Lower lobe of right lung (tissue), 2 donors: ENCODE measurements around the gene USP7. TPM values are rescaled to one million over a fixed set of nuclear protein-coding genes. Genes with fewer than 3 reads are reported as not detected.

Experiments used
- ATAC-seq, 2 donors: fragments of 200-7000 bp; cut with Tn5 transposase; one replicate each; pipeline ENCODE4 v1.9.1; 2020 to 2022; ENCODE audit warnings: mild to moderate bottlenecking in 2 of 2, moderate library complexity in 2 of 2
- DNase-seq: peaks from one replicate; pipeline ENCODE4 v3.0.0-alpha.2; 2020
- H3K27ac ChIP-seq: fragments of 200-600 bp; one replicate; pipeline ENCODE4 v1.8.0; 2022
- H3K27me3 ChIP-seq: fragments of 200-600 bp; one replicate; pipeline ENCODE4 v1.8.0; 2022; ENCODE audit warnings: low read depth
- H3K36me3 ChIP-seq: fragments of 200-600 bp; one replicate; pipeline ENCODE4 v1.8.0; 2022; ENCODE audit warnings: mild to moderate bottlenecking
- H3K4me1 ChIP-seq: fragments of 200-600 bp; one replicate; pipeline ENCODE4 v1.8.0; 2022
- H3K4me3 ChIP-seq: fragments of 200-600 bp; one replicate; pipeline ENCODE4 v1.8.0; 2022; ENCODE audit warnings: mild to moderate bottlenecking
- H3K9me3 ChIP-seq: fragments of 200-600 bp; one replicate; pipeline ENCODE4 v1.8.0; 2022
- CTCF ChIP-seq: fragments of 200-600 bp; IDR thresholded peaks from one replicate; pipeline ENCODE4 v1.8.0; 2022; ENCODE audit warnings: antibody characterized with exemption, mild to moderate bottlenecking
- intact Hi-C: fragments of 100-400 bp; cut with DNase I; formaldehyde crosslinking; loops from one replicate; pipeline ENCODE4 v1.11.0; 2022
- total RNA-seq: library from RNA; stranded (reverse); fragmentation: NEBNext Ultra II Directional; extraction: Animal tissue kit (Norgen Biotek cat#: 25700); gene quantifications from one replicate; pipeline ENCODE4 v1.2.1, GENCODE V29; 2021
- donor health status: DM: no; HTN: yes; CAD: no; lungs with severe emphysema.

USP7 gene
- total RNA-seq, 1 donor from 2014 or later, result 87.5 TPM

- Histone ChIP-seq H3K4me1 (peaks cover 78% of the 10 kb centered on the region), H3K4me3 (peak overlapping the region; percentile 67), H3K27me3 (no peaks in the 10 kb centered on the region), H3K27ac (peak overlapping the region; percentile 87), H3K9me3 (no peaks in the 10 kb centered on the region), H3K36me3 (peaks cover 7% of the 10 kb centered on the region)
- DNase-seq, result no peak
- ATAC-seq, result no peak
- intact Hi-C loops, result no loop called here
- TF ChIP-seq CTCF, result no peak
These were observed 97.4 kb downstream of the USP7 start for GRCh38 chr16:8866118-8866883.

GRCh38 chr16:8865145-8865882 lies 98.4 kb downstream of the USP7 start:
- TF ChIP-seq CTCF, result no peak
- peaks cover 7% of the 10 kb centered on the region for H3K36me3 ChIP-seq
- no peak overlapping the region for H3K4me3 ChIP-seq
- no peak for DNase-seq
- H3K9me3 ChIP-seq, result no peaks in the 10 kb centered on the region
- ATAC-seq, result no peak
- peaks cover 82% of the 10 kb centered on the region for H3K4me1 ChIP-seq
- H3K27me3 ChIP-seq, result no peaks in the 10 kb centered on the region
- intact Hi-C loops, result no loop called here
- peak overlapping the region; percentile 27 for H3K27ac ChIP-seq

GRCh38 chr16:8864480-8865110 lies 99.1 kb downstream of the USP7 start:
- H3K27ac ChIP-seq, result peak overlapping the region; percentile 44
- H3K4me1 ChIP-seq, result peaks cover 86% of the 10 kb centered on the region
- no peak overlapping the region for H3K4me3 ChIP-seq
- ATAC-seq (no peak), DNase-seq (no peak)
- H3K27me3 ChIP-seq, result no peaks in the 10 kb centered on the region
- TF ChIP-seq CTCF, result no peak
- intact Hi-C loops, result no loop called here
- no peaks in the 10 kb centered on the region for H3K9me3 ChIP-seq
- H3K36me3 ChIP-seq, result peaks cover 7% of the 10 kb centered on the region

GRCh38 chr16:8863594-8864424 lies 99.9 kb downstream of the USP7 start:
- no peaks in the 10 kb centered on the region for H3K27me3 ChIP-seq
- H3K4me3 ChIP-seq, result no peak overlapping the region
- intact Hi-C loops, result no loop called here
- no peak for ATAC-seq
- peak; percentile 15 for TF ChIP-seq CTCF
- peaks cover 14% of the 10 kb centered on the region for H3K36me3 ChIP-seq
- peak overlapping the region; percentile 44 for H3K27ac ChIP-seq
- DNase-seq, result no peak
- H3K4me1 ChIP-seq, result peaks cover 83% of the 10 kb centered on the region
- no peaks in the 10 kb centered on the region for H3K9me3 ChIP-seq
